GM12864 (cell line): ENCODE results near the gene CST5.
"Not testable (repeated sequence)": the region's sequence is repeated elsewhere in the genome, so short reads cannot be mapped to it uniquely, and the experiment has no call there.

Experiments used
- DNase-seq: peaks from one replicate; pipeline ENCODE4 v3.0.0-alpha.2; 2011; ENCODE audit warnings: low read depth
- H3K4me3 ChIP-seq: 2 replicates; pipeline ENCODE4 v1.5.1; 2011; ENCODE audit warnings: mild to moderate bottlenecking, low read depth, low read length, control low read depth
- CTCF ChIP-seq: IDR thresholded peaks from 2 replicates; pipeline ENCODE4 v1.5.1; 2011; ENCODE audit warnings: low read depth, mild to moderate bottlenecking, moderate library complexity, low read length, control low read depth, inconsistent platforms; ENCODE audit errors: missing control alignments

Gene CST5

GRCh38 chr20:23887856-23888255 is 8.3 kb upstream of the CST5 start:
- H3K4me3 ChIP-seq, result no peak overlapping the region
- TF ChIP-seq CTCF, result no peak
- DNase-seq, result no peak

- TF ChIP-seq CTCF, result no peak
- no peak overlapping the region for H3K4me3 ChIP-seq
Measured at GRCh38 chr20:23884771-23885162, 5.2 kb upstream of the CST5 start.

GRCh38 chr20:23884136-23884770 is 4.7 kb upstream of the CST5 start:
- H3K4me3 ChIP-seq, result no peak overlapping the region
- DNase-seq, result no peak
- TF ChIP-seq CTCF, result no peak

More at GRCh38 chr20:23884771-23885162, 5.2 kb upstream of the CST5 start:
- no peak for DNase-seq

GRCh38 chr20:23881371-23881770 is 1.8 kb upstream of the CST5 start:
- H3K4me3 ChIP-seq, result no peak overlapping the region
- no peak for DNase-seq
- no peak for TF ChIP-seq CTCF

- no peak overlapping the region for H3K4me3 ChIP-seq
- no peak for TF ChIP-seq CTCF
- no peak for DNase-seq
Measured at GRCh38 chr20:23880417-23880816, 869 bp upstream of the CST5 start.

GRCh38 chr20:23879811-23880374 is 345 bp upstream of the CST5 start:
- TF ChIP-seq CTCF, result no peak
- no peak overlapping the region for H3K4me3 ChIP-seq
- no peak for DNase-seq

GRCh38 chr20:23878787-23879186 is 761 bp downstream of the CST5 start:
- no peak for DNase-seq
- TF ChIP-seq CTCF, result no peak
- H3K4me3 ChIP-seq, result no peak overlapping the region

GRCh38 chr20:23878016-23878542 is 1.5 kb downstream of the CST5 start:
- not testable (repeated sequence) for DNase-seq

More at GRCh38 chr20:23878016-23878542, 1.5 kb downstream of the CST5 start:
- H3K4me3 ChIP-seq, result not testable (repeated sequence)
